Suppressor macrophage treated with lipopolysaccharide for 1 hour (primary cell): ENCODE measurements around the gene MIF.
"Not testable (repeated sequence)": the region's sequence is repeated elsewhere in the genome, so short reads cannot be mapped to it uniquely, and the experiment has no call there.

Experiments
- DNase-seq, 3 donors: peaks; one replicate each; pipeline ENCODE4 v3.0.0-alpha.2; 2020 to 2022

Gene MIF

GRCh38 chr22:23903328-23903971, 9.3 kb downstream of the MIF start:
- no peak for DNase-seq

- no peak for DNase-seq
Measured at GRCh38 chr22:23904573-23905254, 10.5 kb downstream of the MIF start.

- DNase-seq = no peak
Measured at GRCh38 chr22:23906641-23907040, 12.5 kb downstream of the MIF start.

- DNase-seq = not testable (repeated sequence)
Measured at GRCh38 chr22:23907423-23907822, 13.2 kb downstream of the MIF start.

GRCh38 chr22:23908587-23909205, 14.5 kb downstream of the MIF start:
- DNase-seq = no peak

- DNase-seq = peak in 1 of 3 donors; percentile 22
Measured at GRCh38 chr22:23909296-23909898, 15.2 kb downstream of the MIF start.

- no peak for DNase-seq
Measured at GRCh38 chr22:23910496-23911190, 16.5 kb downstream of the MIF start.

- no peak for DNase-seq
Measured at GRCh38 chr22:23911318-23911980, 17.3 kb downstream of the MIF start.

- no peak for DNase-seq
Measured at GRCh38 chr22:23912293-23912903, 18.2 kb downstream of the MIF start.

GRCh38 chr22:23913306-23913660, 19.1 kb downstream of the MIF start:
- DNase-seq = peak in 2 of 3 donors; percentile 4 to 8

GRCh38 chr22:23913661-23914353, 19.6 kb downstream of the MIF start:
- peak; percentile 100 for DNase-seq

- DNase-seq = no peak
Measured at GRCh38 chr22:23915290-23915689, 21.1 kb downstream of the MIF start.

- DNase-seq = not testable (repeated sequence)
Measured at GRCh38 chr22:23920267-23920611, 26.1 kb downstream of the MIF start.

- not testable (repeated sequence) for DNase-seq
Measured at GRCh38 chr22:23921586-23922201, 27.5 kb downstream of the MIF start.

- no peak for DNase-seq
Measured at GRCh38 chr22:23922921-23923320, 28.7 kb downstream of the MIF start.

- DNase-seq = no peak
Measured at GRCh38 chr22:23925020-23925606, 30.9 kb downstream of the MIF start.

- DNase-seq = no peak
Measured at GRCh38 chr22:23926561-23926960, 32.4 kb downstream of the MIF start.

GRCh38 chr22:23938328-23939016, 44.3 kb downstream of the MIF start:
- DNase-seq = no peak

GRCh38 chr22:23939017-23939357, 44.8 kb downstream of the MIF start:
- no peak for DNase-seq

- DNase-seq = not testable (repeated sequence)
Measured at GRCh38 chr22:23940166-23940565, 46.0 kb downstream of the MIF start.
